ENCODE results near the gene SRSF4.
"Not testable (repeated sequence)": the region's sequence is repeated elsewhere in the genome, so short reads cannot be mapped to it uniquely, and the experiment has no call there.

The SRSF4 gene

DNA sequence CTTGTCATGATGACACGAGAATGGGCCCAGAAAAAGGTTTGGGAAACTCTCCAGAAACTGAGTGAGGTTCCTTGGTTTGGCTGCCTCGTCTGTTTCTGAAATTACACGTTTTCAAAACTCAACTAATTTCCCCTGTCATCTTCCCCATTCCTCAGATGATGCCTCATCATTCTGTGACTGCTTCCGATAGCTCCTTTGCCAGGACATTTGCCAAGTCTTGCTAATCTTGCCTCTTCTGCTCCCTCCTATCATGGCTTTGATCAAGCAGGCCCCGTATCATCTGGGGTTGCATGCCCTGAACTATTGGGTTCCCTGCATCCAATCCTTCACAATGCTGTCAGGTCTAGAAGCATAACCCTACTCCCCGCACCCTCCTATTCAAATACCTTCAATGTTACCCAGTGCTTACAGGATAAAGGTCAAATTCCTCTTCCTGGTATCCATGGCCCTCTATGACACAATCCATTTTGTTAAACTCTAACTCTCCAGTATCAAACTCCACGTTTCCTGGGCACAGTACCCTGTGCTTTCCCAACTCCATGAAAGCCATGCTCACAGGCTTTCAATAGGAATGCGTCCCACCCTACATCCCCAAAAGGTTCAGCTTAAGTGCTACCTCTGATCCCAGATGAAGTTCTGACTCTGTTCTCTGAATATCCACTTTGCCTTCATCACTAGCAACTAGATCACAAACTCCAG is 35.8 kb downstream of the SRSF4 start:
- no peak overlapping the region for H3K4me3 ChIP-seq (replicated peaks in 1 of 2; ENCODE audit: low read depth in 2 of 2, low read length in 2 of 2)
- DNase-seq (ENCODE audit: low read depth in 2 of 2): peak; percentile 75 to 90
- TF ChIP-seq, protein P1, sequence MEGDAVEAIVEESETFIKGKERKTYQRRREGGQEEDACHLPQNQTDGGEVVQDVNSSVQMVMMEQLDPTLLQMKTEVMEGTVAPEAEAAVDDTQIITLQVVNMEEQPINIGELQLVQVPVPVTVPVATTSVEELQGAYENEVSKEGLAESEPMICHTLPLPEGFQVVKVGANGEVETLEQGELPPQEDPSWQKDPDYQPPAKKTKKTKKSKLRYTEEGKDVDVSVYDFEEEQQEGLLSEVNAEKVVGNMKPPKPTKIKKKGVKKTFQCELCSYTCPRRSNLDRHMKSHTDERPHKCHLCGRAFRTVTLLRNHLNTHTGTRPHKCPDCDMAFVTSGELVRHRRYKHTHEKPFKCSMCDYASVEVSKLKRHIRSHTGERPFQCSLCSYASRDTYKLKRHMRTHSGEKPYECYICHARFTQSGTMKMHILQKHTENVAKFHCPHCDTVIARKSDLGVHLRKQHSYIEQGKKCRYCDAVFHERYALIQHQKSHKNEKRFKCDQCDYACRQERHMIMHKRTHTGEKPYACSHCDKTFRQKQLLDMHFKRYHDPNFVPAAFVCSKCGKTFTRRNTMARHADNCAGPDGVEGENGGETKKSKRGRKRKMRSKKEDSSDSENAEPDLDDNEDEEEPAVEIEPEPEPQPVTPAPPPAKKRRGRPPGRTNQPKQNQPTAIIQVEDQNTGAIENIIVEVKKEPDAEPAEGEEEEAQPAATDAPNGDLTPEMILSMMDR (IDR thresholded peaks at IDR 0.05; ENCODE audit: low read depth, low read length): no peak

DNA sequence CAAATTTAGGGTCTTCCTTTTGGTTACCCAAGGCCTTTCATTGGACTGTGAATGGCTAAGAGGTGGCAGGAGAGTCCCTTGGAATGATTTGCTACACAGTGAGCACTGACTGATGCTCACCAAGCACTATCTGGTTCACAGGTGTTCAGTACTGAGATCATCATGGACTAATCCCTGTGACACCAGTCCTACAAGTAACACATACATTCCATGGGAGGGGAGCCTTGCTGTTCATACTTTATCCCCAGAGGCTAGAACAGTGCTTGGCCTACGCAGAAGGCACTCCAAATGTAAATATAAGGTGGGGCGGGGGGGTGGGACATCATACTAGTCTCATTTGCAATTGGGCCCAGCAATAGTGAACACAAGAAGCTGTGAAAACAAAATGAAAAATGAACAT is 37.5 kb downstream of the SRSF4 start:
- no peak overlapping the region for H3K4me3 ChIP-seq (replicated peaks in 1 of 2; ENCODE audit: low read depth in 2 of 2, low read length in 2 of 2)
- TF ChIP-seq, protein P1 (IDR thresholded peaks at IDR 0.05; ENCODE audit: low read depth, low read length): no peak
- no peak for DNase-seq (ENCODE audit: low read depth in 2 of 2)

DNA sequence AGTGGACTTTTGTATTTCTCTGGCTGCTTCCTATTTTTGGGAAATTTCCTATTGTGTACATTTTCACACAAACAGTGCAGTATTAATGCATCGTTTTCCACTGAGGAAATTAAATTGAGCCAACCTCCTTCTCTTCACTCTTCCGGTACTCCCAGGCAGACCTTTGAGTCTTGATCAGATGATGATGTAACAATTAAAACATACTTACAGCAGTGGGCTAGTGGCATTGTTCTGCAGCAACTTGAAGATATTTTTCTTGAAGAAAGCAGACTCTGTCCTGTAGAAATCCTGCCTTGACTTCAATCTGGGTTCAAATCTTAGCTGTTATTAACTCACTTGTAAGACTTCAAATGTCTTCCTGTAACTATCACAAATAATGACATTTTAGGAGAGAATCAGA is 39.0 kb downstream of the SRSF4 start:
- no peak for DNase-seq (ENCODE audit: low read depth in 2 of 2)
- TF ChIP-seq, protein P1 (IDR thresholded peaks at IDR 0.05; ENCODE audit: low read depth, low read length): no peak
- no peak overlapping the region for H3K4me3 ChIP-seq (replicated peaks in 1 of 2; ENCODE audit: low read depth in 2 of 2, low read length in 2 of 2)

DNA sequence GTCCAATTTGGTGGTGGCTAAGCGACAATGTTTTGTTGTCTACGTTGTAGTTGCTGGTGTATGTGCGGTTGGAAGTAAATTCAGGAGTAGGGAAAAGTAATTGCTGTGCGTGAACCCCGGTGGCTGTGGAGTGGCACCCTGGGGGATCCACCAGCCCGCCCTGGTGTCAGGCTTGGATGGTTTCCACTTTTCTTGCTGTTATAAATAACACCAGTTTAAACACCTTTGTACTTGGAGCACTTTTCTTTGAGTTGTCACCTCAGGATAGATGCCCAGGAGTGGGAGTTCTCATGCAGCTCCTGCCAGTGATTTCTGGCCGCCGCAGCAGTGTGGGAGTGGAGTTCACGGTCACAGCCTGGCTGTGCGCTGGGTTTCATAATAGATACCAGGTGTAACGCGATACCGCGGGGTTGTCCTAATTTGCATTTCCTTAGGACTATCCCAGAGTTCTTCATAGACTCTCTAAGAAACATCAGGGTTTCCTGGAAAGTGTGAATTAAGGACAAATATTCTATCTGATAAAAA is 45.2 kb downstream of the SRSF4 start:
- H3K4me3 ChIP-seq (replicated peaks in 1 of 2; ENCODE audit: low read depth in 2 of 2, low read length in 2 of 2): no peak overlapping the region
- TF ChIP-seq, protein P1 (IDR thresholded peaks at IDR 0.05; ENCODE audit: low read depth, low read length): no peak

DNA sequence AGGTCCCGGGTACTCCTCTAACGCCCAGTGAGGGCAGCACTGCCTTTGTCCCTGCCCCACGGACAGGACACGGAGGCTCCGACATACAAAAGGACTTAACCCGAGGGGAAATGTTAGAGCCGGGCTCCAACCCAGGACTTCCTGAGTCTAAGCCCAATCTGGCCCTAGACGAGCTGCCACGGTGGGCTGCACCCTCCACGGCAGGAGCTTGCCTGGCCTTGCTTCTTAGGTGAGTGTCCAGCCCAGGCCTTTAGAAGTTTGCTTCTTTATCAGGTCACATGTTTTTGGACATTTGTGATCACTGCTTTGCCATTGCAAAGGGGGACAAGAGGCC is 47.0 kb downstream of the SRSF4 start:
- no peak overlapping the region for H3K4me3 ChIP-seq (replicated peaks in 1 of 2; ENCODE audit: low read depth in 2 of 2, low read length in 2 of 2)
- TF ChIP-seq, protein P1 (IDR thresholded peaks at IDR 0.05; ENCODE audit: low read depth, low read length): no peak
- DNase-seq (ENCODE audit: low read depth in 2 of 2): no peak

More for the DNA sequence above, 45.2 kb downstream of the SRSF4 start:
- peak in 1 of 2 donors; percentile 56 for DNase-seq (ENCODE audit: low read depth in 2 of 2)

DNA sequence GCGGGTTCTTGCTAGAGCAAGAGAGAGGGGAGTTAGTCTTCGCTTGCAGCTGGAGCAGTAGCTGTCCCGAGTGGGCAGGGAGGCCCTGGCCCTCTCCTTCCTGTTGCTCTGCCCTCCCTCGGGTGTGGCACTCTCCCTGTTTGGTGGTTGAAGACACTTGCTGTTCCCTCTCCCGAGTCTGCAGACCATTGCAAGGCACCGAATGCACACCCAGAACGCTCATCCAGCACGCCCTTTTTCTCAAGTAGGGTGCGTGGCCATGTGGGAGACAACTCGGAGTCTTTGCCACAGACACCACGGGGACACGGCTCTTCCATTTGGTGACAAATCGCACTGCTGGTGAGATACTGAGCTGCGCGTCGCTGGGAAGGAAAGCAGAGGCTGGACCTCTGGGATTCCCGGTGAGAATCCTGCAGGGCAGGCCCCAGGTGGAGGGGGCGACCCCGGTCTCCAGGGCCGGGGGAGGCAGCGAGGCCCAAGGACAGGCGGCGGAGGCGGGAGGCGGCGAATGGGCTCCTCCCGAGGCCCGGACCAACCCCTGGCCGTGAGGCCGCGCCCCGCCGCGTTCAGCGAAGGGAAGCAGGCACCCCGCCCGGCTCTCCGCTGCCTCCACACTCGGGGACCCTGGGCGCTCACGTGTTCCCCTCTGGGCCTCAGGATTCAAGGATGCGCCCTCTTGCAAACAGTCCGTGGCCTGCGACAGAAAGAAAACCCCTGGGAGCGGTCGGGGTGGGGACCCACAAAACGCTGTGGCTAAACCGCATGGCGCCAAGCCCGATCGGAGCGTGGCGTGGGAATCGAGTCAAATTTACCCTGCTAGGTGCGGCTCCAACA is 47.6 kb downstream of the SRSF4 start:
- TF ChIP-seq, protein P1 (IDR thresholded peaks at IDR 0.05; ENCODE audit: low read depth, low read length): no peak
- DNase-seq (ENCODE audit: low read depth in 2 of 2): no peak
- no peak overlapping the region for H3K4me3 ChIP-seq (replicated peaks in 1 of 2; ENCODE audit: low read depth in 2 of 2, low read length in 2 of 2)

DNA sequence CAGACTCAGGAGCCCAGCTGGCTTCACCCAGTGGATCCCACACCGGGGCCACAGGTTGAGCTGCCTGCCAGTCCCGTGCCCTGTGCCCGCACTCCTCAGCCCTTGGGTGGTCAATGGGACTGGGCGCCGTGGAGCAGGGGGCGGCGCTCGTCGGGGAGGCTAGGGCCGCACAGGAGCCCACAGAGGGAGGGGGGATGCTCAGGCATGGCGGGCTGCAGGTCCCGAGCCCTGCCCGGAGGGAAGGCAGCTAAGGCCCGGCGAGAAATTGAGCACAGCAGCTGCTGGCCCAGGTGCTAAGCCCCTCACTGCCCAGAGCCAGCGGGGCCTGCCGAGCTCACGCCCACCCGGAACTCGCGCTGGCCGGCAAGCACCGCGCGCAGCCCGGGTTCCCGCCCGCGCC is 50.6 kb downstream of the SRSF4 start:
- not testable (repeated sequence) for H3K4me3 ChIP-seq (replicated peaks in 1 of 2; ENCODE audit: low read depth in 2 of 2, low read length in 2 of 2); DNase-seq (ENCODE audit: low read depth in 2 of 2)
